HG03378 (cell line): ENCODE data around the gene KLK10.
"Not testable (repeated sequence)": the region's sequence is repeated elsewhere in the genome, so short reads cannot be mapped to it uniquely, and the experiment has no call there.

Experiments used
- ATAC-seq: cut with Tn5 transposase; IDR thresholded peaks from one replicate; pipeline ENCODE4 v1.9.1; 2021; ENCODE audit warnings: mild to moderate bottlenecking, moderate library complexity; ENCODE audit not compliant: unreplicated experiment

Gene KLK10

GRCh38 chr19:51002542-51003311, 16.8 kb downstream of the KLK10 start:
- no peak for ATAC-seq

DNA sequence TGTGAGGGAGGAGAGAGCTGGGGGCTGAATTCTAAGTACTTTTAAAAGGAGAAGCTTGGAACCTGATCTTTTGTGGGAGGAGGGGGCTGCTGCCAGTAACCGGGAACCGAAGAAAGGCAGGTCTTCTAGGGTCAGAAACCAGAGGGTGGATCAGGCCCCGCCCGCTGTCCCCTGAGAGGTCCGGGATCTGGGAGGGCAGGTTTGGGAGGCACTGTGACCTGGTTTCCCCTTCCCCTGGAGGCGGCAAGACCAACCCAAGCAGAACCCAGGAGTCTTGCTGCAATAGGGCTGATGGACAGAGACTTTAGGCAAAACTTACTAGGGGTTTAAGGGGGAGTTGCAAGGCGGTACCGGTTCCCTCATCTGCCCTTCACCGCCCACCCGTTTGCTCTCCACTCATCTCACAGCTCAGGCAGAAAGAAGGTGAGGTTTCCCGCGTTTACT, 17.4 kb downstream of the KLK10 start:
- no peak for ATAC-seq

- ATAC-seq = no peak
These were observed 18.0 kb downstream of the KLK10 start, which contains the start of gene KLK8 for GRCh38 chr19:51001515-51001914. KLK8 (minus strand) TSS chr19:51001604; CDS start chr19:51001167, 437 bp downstream.

GRCh38 chr19:51000981-51001380, 18.5 kb downstream of the KLK10 start:
- ATAC-seq = no peak

GRCh38 chr19:51000426-51000825, 19.1 kb downstream of the KLK10 start:
- no peak for ATAC-seq

- no peak for ATAC-seq
These were observed 20.8 kb downstream of the KLK10 start for GRCh38 chr19:50998686-50999085.

DNA sequence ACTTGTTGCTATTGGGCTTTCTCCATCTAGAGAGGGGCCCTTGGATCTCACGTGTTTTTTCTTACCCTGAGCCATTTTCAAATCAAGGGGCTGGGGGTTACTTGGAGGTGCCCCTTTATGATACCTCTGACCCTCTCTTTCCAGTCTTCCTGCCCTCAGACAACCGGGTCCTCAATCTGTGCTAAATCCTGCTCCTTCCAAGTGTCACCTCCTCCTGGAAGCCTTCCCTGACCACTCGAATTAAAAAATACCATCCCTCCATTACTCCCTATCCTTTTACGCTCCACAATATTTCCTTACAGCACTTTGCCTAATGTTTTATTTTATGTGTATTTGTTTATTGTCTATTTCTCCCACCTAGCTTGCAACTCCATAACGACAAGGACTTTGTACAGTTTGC, 21.4 kb downstream of the KLK10 start:
- ATAC-seq = no peak

- ATAC-seq = no peak
These were observed 25.4 kb downstream of the KLK10 start for GRCh38 chr19:50994129-50994528.

DNA sequence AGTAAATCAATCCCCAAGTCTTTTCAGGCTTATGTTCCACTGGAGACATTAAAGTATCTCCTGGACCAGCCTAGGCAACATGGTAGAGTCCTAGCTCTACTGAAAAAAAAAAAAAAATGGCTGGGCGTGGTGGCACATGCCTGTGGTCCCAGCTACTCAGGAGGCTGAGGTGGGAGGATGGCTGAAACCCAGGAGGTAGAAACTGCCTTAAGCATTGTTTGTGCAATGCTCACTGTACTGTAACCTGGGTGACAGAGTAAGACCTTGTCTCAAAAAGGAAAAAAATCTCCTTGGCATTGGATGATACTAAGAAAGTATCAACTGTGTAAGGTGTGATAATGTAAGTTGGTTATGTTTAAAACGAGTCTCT, 26.9 kb downstream of the KLK10 start:
- no peak for ATAC-seq

GRCh38 chr19:50984416-50984815, 35.1 kb downstream of the KLK10 start:
- not testable (repeated sequence) for ATAC-seq

DNA sequence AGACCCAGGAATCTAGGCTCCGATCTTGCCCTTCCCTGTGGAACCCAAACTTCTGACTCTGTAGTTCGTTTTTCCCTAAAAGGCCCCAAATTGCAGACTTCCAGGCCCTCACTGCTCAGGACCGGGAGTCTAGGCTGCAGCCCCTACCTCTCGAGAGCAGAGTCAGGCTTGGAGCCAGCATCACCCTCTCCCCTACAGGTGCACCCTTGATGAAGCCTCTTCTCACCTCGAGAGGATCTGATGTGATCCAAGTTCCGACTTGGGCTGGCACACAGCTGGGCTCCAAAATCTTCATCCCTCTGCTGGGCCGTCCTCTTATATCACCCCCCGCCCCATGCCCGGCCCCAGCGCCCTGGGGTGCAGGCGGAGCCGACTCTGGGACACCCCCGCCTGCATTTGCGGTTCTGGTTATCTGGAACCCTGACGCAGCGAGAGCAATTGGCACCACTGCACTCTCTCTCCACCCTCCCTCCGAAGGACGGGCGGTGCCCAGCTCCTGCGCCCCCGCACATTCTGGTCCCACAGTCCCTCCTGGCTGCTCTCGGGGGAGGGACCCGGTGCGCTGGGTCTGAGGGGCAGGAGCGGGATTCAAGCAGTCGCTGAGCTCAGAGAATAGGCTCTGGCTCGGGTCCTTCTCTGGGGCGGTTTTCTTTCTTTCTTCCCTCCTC, 35.8 kb downstream of the KLK10 start, which contains the start of gene KLK7:
Gene KLK7 (minus strand): TSS at position 293 of the 668 bp plus-strand sequence. CDS start 1,518 bp downstream, outside the sequence.
- ATAC-seq = no peak

DNA sequence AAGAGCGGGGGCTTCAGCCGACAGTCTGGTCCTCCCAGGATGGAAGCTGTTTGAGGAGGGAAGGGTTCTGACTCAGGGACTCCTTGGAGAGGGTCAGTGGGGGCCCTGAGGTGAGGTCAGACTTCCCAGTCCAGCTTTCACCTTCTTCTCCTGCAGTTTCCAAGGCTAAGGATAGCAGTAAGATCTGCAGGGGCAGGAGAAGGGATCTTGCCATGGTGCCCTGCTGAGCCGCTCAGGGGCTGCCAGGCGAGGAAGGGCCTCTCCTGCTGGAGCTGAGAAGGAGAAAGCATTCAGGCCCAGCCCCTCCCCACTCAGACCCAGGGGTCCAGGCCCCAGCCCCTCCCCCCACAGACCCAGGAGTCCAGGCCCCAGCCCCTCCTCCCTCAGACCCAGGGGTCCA, 37.3 kb downstream of the KLK10 start:
- no peak for ATAC-seq

GRCh38 chr19:50981587-50982146, 37.8 kb downstream of the KLK10 start:
- no peak for ATAC-seq

GRCh38 chr19:50980208-50980607, 39.3 kb downstream of the KLK10 start:
- no peak for ATAC-seq

- no peak for ATAC-seq
These were observed 39.8 kb downstream of the KLK10 start for GRCh38 chr19:50979758-50980157.

GRCh38 chr19:50978772-50979390, 40.6 kb downstream of the KLK10 start:
- no peak for ATAC-seq

DNA sequence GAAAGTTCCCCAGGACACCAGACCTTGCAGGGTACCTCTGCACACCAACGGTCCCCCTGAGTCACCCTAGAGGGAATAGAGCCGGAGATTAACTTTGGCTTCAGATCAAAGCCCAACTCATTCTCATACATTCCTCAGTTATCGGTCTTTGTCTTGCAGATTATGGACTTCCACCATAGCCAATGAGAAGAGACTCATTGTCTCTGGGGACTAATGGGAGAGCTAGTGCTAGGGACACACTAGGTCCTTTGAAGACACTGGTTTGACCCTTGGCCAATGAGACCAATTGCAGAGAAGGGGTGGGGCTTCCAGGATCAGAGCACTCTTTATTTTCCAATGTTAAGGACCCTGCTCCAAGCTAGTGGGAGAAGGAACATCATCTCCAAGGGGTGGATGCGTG, 41.9 kb downstream of the KLK10 start:
- ATAC-seq = no peak

DNA sequence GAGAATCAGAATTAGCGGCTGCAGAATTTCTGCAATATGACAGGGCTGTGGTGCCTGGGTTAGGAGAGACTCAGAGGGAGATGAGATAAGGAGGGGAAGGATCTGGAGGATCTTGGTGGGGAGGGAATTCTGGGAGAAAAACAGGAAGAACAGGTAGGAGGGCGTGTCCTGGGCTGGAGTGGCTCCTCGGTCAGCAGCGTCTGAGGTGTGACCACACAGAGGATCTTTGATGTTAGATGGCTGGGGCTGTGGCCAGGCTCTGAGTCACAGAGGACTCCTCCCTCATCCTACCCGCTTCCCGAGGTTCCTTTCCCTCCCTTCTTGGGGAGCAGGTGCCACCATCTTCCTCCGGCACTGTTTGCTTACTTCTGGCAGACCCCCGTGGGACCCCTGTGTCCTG, 43.7 kb downstream of the KLK10 start:
- no peak for ATAC-seq

- no peak for ATAC-seq
These were observed 44.6 kb downstream of the KLK10 start for GRCh38 chr19:50974702-50975556.

GRCh38 chr19:50972795-50973376, 46.6 kb downstream of the KLK10 start:
- ATAC-seq = no peak
